Endothelial cell of umbilical vein (primary cell): ENCODE measurements around the gene NLN. TPM values are rescaled to one million over a fixed set of nuclear protein-coding genes. Genes with fewer than 3 reads are reported as not detected.

Source experiments
- BruUV-seq: library from RNA; stranded (reverse); fragments of 400-500 nt; replicated peaks from 2 replicates; lab custom pipeline; 2021; lab: Mats Ljungman, UMichigan
- CTCF ChIA-PET: fragments of 300-600, 350-600 bp; sonication (Branson Sonifier 250); formaldehyde crosslinking; loops from one replicate; lab custom pipeline; 2021; ENCODE audit warnings: antibody characterized with exemption, inconsistent platforms; lab: Charles Lee
- POLR2A ChIA-PET: fragments of 300-600, 350-600 bp; sonication (Branson Sonifier 250); formaldehyde crosslinking; loops from one replicate; lab custom pipeline; 2021; ENCODE audit warnings: antibody characterized with exemption, inconsistent platforms; lab: Charles Lee
- DNase-seq: peaks from one replicate; pipeline ENCODE4 v3.0.0-alpha.2; 2011; ENCODE audit warnings: low read depth, low spot score
- FAIRE-seq: peaks from 2 replicates; lab custom pipeline; 2011; peaks lifted over from hg19 to GRCh38; lab: Jason Lieb, UNC
- H2AFZ ChIP-seq: 2 replicates; pipeline ENCODE4 v1.6.0; 2012; ENCODE audit warnings: low read depth, low read length, control low read depth, inconsistent platforms
- H3K27ac ChIP-seq: 2 replicates; pipeline ENCODE4 v1.5.1; 2011; ENCODE audit warnings: low read depth, mild to moderate bottlenecking, control low read depth, low read length, moderate library complexity; ENCODE audit not compliant: insufficient read depth
- H3K27me3 ChIP-seq, 2 experiments: 2 replicates each; pipeline versions ENCODE4 v1.6.0 to v1.6.1; 2011; ENCODE audit warnings: low read length in 2 of 2, mixed read lengths in 1 of 2; ENCODE audit not compliant: control insufficient read depth in 2 of 2, insufficient read depth in 2 of 2
- H3K36me3 ChIP-seq, 2 experiments: 2 replicates in 1 of 2; 3 replicates in 1 of 2; pipeline ENCODE4 v1.5.1; 2011; ENCODE audit warnings: low read length in 2 of 2, mild to moderate bottlenecking in 1 of 2, moderate library complexity in 1 of 2; ENCODE audit not compliant: control insufficient read depth in 2 of 2, insufficient read depth in 2 of 2; ENCODE audit errors: extremely low read depth in 1 of 2
- H3K4me1 ChIP-seq: 3 replicates; pipeline ENCODE4 v1.5.1; 2011; ENCODE audit warnings: mild to moderate bottlenecking, low read length; ENCODE audit not compliant: control insufficient read depth, insufficient read depth; ENCODE audit errors: extremely low read depth
- H3K4me2 ChIP-seq: 2 replicates; pipeline ENCODE4 v1.6.1; 2011; ENCODE audit warnings: low read length, control low read depth, mixed read lengths; ENCODE audit not compliant: insufficient read depth
- H3K4me3 ChIP-seq, 3 experiments: fragments of 200-600 bp in 1 of 3; sonication (generic), shearing (Covaris generic) in 1 of 3; replicated peaks in 1 of 3; 2 replicates each; pipeline ENCODE4 v1.5.1; 2011 to 2016; ENCODE audit warnings: control low read depth in 3 of 3, low read length in 3 of 3, mild to moderate bottlenecking in 2 of 3, inconsistent platforms in 1 of 3, low read depth in 1 of 3, moderate library complexity in 1 of 3; ENCODE audit not compliant: insufficient read depth in 1 of 3
- H3K79me2 ChIP-seq: 2 replicates; pipeline ENCODE4 v1.6.0; 2012; ENCODE audit warnings: low read length, inconsistent platforms; ENCODE audit not compliant: control insufficient read depth, insufficient read depth
- H3K9ac ChIP-seq: replicated peaks from 2 replicates; pipeline ENCODE3; 2011; ENCODE audit warnings: low read length, control low read depth; ENCODE audit not compliant: insufficient read depth; ENCODE audit errors: extremely low read depth
- H3K9me1 ChIP-seq: replicated peaks from 3 replicates; pipeline ENCODE4 v1.6.0; 2011; ENCODE audit warnings: mild to moderate bottlenecking, low read length; ENCODE audit not compliant: control insufficient read depth, insufficient read depth; ENCODE audit errors: extremely low read depth
- H3K9me3 ChIP-seq: replicated peaks from 2 replicates; pipeline ENCODE4 v1.5.1; 2012; ENCODE audit warnings: low read length, inconsistent platforms; ENCODE audit not compliant: control insufficient read depth, insufficient read depth
- H4K20me1 ChIP-seq: replicated peaks from 2 replicates; pipeline ENCODE3; 2011; ENCODE audit warnings: mild to moderate bottlenecking, low read length; ENCODE audit not compliant: control insufficient read depth, insufficient read depth; ENCODE audit errors: extremely low read depth
- CTCF ChIP-seq, 2 donors: IDR thresholded peaks; 1 replicate in 1 of 2; 2 replicates in 1 of 2; pipeline ENCODE4 v1.5.1; 2011; ENCODE audit warnings: low read length in 2 of 2, mild to moderate bottlenecking in 2 of 2, moderate library complexity in 2 of 2, control low read depth in 1 of 2, inconsistent platforms in 1 of 2, low read depth in 1 of 2; ENCODE audit not compliant: insufficient read depth in 1 of 2; ENCODE audit errors: extremely low read depth in 1 of 2
- EZH2 ChIP-seq: IDR thresholded peaks from 2 replicates; pipeline ENCODE4 v1.6.1; 2012; ENCODE audit warnings: borderline replicate concordance, low read depth, mild to moderate bottlenecking, moderate library complexity, low read length, inconsistent platforms; ENCODE audit not compliant: severe bottlenecking
- FOS ChIP-seq: IDR thresholded peaks from 2 replicates; pipeline ENCODE4 v1.6.1; 2011; ENCODE audit warnings: mild to moderate bottlenecking, low read length, moderate library complexity, borderline replicate concordance; ENCODE audit not compliant: insufficient read depth
- GATA2 ChIP-seq: IDR thresholded peaks from 2 replicates; pipeline ENCODE4 v1.7.0; 2011; ENCODE audit warnings: low read depth, mild to moderate bottlenecking, moderate library complexity, mixed read lengths, low read length; ENCODE audit not compliant: insufficient read length, insufficient read depth
- JUN ChIP-seq: IDR thresholded peaks from 2 replicates; pipeline ENCODE4 v1.6.1; 2011; ENCODE audit warnings: borderline replicate concordance, low read depth; ENCODE audit not compliant: insufficient read length, insufficient read depth
- MAX ChIP-seq: IDR thresholded peaks from 2 replicates; pipeline ENCODE4 v1.6.1; 2011; ENCODE audit not compliant: insufficient read depth, insufficient read length
- MYC ChIP-seq: IDR thresholded peaks from one replicate; pipeline ENCODE4 v1.6.1; 2011; ENCODE audit warnings: mild to moderate bottlenecking, low read depth, low read length
- POLR2A ChIP-seq: IDR thresholded peaks from 2 replicates; pipeline ENCODE4 v1.6.1; 2012; ENCODE audit warnings: low read depth, mild to moderate bottlenecking, control low read depth, low read length
- POLR2AphosphoS5 ChIP-seq: IDR thresholded peaks from 2 replicates; pipeline ENCODE4 v1.6.1; 2012; ENCODE audit warnings: low read depth, mild to moderate bottlenecking, control low read depth, low read length, moderate library complexity; ENCODE audit not compliant: insufficient read depth
- dilution Hi-C: fragments of 300-500 bp; cut with MboI; formaldehyde crosslinking; loops from one replicate; pipeline ENCODE4 v1.15.0; 2019; ENCODE audit warnings: low sequenced_read_pairs; ENCODE audit not compliant: extremely low pct_ligation_motif_present
- intact Hi-C: fragments of 100-400 bp; cut with micrococcal nuclease; formaldehyde crosslinking; loops from one replicate; pipeline ENCODE4 v1.10.0; 2022
- polyA plus RNA-seq, 4 experiments: library from polyadenylated mRNA; depleted of rRNA in 3 of 4; stranded (reverse) in 3 of 4; unstranded in 1 of 4; fragments of >200 nt; gene quantifications; 2 replicates each; pipeline versions ENCODE4 v1.2.1 to v1.2.3, GENCODE V29; 2011 to 2012; ENCODE audit warnings: missing spikeins in 1 of 4
- total RNA-seq: library from RNA; stranded (reverse); gene quantifications from 2 replicates; pipeline ENCODE4 v1.2.3, GENCODE V29; 2021

NLN gene
- total and polyA plus RNA-seq, 2 donors (not counting 3 experiments of a cell fraction or from before 2014, with no cell fraction given), result 14.2 to 63.3 TPM

DNA sequence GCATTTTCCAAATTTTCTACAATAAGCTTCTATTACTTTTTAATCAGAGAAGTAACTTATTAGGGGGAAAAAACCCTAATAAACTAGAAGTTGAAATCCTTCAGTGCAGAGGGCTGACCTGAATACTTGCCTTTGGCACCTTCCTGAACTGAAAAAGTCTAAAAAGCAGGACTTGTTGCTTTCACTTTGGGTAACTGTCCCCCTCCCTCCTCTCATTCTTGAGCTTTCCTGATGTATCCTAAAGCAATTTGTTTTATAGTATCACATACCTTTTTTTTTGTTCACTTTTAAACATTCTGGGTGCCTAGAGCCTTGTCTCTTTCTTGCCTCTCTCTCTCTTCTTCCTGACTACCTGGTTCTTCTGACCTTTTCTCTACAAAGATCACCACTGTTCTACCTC, 140.4 kb downstream of the NLN start:
- DNase-seq (no peak), FAIRE-seq (no peak)
- Histone ChIP-seq H3K79me2 (no peaks in the 10 kb centered on the region), H3K27ac (no peak overlapping the region), H3K4me3 (no peak overlapping the region), H3K9ac (no peak overlapping the region), H4K20me1 (no peaks in the 10 kb centered on the region), H3K9me1 (no peaks in the 10 kb centered on the region), H2AFZ (no peak overlapping the region), H3K4me2 (no peak overlapping the region), H3K36me3 (no peaks in the 10 kb centered on the region), H3K4me1 (peaks cover 12% of the 10 kb centered on the region), H3K9me3 (no peaks in the 10 kb centered on the region), H3K27me3 (no peaks in the 10 kb centered on the region)
- no peak for TF ChIP-seq JUN
- TF ChIP-seq FOS, result no peak
- TF ChIP-seq MYC, result no peak
- TF ChIP-seq MAX, result no peak
- TF ChIP-seq EZH2, result no peak
- no peak for TF ChIP-seq CTCF (IDR thresholded peaks at IDR 0.05; ENCODE audit: extremely low read depth in 1 of 2, insufficient read depth in 1 of 2, low read depth in 1 of 2, low read length in 2 of 2)
- TF ChIP-seq POLR2A, result no peak
- no peak for TF ChIP-seq GATA2
- TF ChIP-seq POLR2AphosphoS5, result no peak
- POLR2A ChIA-PET, result no interaction called here
- dilution Hi-C loops (no loop called here), intact Hi-C loops (no loop called here)
- CTCF ChIA-PET, result no interaction called here
- BruUV-seq, result no TSS peak
